ENCODE measurements around the gene TMEM255B.

The TMEM255B gene

DNA sequence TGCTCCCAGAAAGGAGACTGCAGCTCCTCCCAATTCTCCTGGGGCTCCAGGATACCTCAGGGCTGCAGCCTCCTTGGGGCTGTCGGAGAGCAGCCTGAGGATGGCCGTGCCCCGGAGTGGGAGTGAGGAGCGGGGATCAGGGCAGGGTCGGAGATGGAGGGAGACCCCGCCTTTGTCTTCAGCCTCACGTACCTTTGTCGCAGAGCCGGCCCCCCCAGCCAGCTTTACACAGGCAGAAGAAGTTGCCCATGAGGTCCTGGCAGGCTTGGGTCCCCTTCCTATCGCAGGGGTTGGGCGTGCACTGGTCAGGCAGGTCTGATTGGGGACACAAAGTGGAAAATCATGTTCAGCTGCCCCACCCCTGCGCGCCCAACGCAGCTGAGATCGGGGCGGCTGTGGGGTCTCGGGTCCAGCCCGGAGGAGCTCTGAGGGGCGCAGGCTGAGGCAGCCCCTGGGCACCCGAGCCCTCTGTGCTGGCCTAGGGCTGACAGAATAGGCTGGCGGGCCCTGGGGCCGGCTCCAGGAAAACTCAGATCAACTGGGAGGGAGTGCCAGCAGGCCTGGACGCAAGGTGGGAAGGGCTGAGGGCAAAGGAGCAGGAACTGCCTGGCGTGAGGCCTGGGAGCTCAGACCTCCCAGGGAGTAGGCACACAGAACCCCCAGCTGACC lies 80.6 kb downstream of the TMEM255B start:
- no peak for DNase-seq

DNA sequence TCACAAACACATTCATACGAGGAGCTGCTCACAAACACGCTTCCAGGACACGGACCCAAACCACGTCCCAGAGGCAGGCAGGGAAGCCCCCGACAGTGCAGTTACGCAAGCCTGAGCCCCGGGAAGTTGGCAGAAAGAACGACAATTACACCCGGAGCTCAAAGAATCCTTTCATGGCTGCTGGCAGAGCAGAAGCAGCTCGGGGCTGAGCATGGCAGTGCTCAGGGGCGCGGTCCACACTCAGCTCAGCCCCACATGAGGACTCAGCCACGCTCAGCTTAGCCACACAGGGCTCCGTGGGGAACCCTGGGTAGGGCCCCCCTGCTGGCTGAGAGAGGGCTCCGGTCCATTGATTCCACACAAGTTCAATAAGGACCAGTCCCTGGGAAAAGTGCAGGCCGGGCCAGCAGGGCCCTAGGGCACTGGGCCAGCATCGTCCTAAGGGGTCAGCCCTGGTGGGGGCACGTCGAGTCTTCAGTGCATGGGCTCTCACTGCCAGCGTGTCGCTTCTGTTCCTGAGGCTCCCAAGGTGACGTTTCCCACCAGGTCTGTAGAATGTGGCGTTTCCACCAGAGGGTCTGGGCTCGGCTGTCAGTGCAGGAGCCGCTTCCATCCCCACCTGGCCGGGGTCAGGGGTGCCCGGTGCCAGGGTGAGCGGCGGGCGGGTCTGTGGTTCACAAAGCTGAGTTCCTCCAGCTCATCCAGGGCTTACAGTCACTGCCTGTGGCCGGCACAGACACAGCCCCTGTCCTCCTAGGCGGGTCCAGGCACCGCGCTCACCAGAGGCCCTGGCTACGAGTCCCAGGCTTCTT lies 81.7 kb downstream of the TMEM255B start:
- DNase-seq, result no peak

DNA sequence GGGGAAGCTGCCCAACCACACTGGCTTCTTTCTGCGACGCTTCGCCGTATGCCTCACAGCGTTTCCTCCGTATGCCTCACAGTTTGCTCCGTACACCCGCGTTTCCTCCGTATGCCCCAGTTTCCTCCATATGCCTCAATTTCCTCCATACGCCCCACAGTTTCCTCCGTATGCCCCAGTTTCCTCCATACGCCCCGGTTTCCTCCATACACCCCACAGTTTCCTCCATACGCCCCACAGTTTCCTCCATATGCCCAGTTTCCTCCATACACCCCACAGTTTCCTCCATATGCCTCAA lies 82.3 kb downstream of the TMEM255B start:
- peak; percentile 34 for DNase-seq

DNA sequence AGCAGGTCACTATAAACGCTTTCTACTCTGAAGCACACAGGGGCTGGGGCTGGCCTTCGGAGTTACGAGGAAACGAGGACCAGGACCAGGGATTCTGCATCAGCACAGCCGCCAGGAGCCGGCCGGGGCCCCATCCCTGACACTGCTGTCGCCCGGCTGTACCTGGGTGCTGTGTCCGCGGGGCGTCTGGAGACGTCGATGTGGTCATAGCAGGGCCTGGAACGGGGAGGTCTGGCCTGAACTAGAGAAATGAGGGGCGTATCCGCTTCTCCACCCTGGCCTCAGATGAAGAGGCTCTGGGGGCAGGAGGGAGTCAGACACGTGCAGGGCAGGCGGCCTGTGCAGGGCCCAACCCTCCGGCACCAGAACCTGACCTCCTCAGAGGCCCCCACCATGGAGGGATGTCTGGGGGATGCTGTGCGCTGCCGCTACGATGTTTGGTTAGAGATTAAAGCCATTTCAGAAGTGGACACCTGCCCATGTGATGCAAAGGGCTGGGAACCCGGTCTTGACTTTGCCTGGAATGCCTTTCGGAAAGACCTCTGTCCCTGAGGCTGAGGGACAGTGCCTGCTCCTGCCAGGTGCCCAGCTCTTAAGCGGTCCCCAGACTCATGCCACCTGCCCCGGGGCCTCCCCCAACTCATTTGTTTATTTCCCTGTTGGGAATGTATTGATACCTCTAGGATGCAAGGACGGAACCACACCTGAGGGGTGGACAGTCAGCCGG lies 83.5 kb downstream of the TMEM255B start:
- DNase-seq, result no peak

DNA sequence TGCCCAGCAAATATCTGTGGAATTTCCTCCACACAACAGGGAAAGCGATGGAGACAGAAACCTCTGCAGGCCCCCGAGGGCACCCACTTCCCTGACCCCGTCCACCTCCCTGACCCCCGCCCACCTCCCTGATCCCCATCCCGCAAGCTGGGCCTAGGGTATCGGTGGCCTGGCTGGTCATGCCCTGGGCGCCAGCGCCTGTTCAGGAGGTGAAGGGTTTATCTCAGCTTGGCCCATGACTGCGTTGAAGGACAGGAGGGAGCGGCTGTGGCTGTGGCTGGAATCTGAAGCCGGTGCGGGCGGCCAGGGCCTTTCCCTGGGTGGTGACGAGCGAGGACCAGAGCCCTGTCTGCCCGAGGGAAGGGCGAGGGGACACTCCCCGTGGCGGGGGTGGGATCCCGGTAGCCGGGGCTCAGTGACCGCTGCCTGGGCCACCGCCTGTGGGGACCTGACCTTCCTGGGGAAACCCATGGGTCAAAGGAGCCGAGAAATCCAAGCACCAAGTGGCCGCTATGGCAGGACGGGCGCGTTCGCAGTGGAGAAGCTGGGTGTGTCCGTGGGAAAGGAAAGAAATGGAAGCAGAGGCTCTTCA lies 84.1 kb downstream of the TMEM255B start:
- DNase-seq, result no peak

DNA sequence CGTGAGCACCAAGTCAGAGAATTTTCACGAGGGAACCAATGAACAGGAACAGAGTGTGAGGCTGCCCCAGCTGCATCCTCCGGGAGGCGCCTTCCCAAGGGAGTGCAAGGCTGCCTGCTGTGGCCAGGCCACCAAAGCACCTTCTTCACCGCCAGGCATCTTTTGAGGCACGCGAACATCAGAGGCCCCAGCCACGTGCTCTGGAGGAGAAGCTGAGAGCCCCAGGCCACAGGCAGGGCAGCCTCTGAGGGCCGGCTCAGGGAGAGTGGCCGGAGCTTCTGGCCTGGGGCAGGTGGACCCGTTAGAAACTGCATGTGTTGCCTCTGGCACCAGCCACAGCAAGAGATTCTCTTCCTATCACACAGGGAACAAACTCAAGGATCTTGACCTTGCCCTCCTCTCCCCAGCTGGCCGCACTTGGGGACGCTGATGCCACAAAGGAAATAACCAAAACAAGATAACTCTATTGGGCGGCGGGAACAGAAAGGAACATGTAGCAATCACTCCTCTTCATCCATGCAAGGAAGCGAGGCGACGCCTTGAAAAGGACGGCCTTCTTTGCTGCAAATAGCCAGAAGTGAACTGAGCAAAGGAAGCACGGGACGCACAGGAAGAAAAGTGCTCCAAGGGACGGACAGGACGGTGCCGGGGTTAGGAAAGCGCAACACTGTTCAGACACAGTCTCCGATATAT lies 85.0 kb downstream of the TMEM255B start:
- DNase-seq, result no peak

DNA sequence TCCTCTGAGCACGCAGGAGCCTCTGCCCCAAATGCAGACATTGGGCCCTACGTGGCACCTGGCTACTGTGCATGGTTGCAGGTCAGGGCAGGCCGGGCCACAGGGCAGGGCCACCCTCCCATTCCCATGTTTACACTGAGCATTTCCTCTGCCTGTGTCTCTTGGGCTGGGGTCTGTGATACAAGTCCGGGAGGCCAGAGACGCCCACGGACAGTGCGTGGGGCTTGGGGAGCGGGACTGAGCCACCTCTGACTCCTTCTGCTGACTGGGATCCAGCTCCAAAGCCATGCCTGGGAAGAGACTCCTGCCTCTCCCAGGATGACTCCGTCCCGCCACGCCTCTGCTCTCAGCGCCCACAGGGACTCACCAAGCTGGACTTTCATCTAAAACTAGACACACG lies 86.0 kb downstream of the TMEM255B start:
- DNase-seq, result no peak

DNA sequence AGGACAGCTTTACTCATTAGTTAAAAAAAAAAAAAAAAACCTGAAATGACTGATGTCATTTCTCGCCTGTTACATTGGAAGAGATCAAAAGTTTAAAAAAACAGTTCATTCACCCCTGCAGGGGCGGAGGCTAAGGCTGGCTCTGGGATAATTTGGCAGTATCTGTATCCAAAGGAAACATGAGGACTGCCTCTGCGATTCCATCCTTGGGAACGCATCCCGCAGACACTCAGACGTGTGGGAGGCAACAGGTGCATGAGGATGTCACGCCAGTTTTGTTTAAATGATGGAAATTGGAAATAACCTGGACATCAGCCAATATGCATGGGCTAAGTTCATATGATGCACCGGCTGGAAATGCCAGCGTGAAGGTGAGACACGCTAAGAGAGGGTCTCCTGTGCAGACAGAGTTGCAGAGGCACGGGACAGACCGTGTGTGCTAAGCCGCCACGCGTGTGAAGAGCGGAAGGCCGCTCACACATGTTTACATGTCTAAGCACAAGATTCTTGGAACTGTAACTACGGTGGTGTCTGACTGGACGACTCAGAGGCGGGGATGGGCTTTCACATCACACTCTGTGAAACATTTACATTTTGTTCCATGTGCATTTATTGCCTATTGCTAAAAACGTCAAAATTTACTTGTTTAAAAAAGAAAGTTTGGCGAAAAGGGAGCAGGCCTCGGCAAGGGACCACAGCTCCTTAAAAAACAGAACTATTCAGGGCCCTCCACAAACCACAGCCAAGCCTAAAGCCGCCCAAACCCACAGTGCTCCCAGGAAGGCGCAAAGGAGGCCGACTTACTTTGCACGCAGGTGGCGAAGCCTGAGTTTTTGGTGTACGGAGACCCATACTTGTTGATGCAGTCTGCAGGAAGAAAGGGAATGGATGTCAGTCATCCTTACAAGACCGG lies 87.0 kb downstream of the TMEM255B start:
- DNase-seq, result no peak

DNA sequence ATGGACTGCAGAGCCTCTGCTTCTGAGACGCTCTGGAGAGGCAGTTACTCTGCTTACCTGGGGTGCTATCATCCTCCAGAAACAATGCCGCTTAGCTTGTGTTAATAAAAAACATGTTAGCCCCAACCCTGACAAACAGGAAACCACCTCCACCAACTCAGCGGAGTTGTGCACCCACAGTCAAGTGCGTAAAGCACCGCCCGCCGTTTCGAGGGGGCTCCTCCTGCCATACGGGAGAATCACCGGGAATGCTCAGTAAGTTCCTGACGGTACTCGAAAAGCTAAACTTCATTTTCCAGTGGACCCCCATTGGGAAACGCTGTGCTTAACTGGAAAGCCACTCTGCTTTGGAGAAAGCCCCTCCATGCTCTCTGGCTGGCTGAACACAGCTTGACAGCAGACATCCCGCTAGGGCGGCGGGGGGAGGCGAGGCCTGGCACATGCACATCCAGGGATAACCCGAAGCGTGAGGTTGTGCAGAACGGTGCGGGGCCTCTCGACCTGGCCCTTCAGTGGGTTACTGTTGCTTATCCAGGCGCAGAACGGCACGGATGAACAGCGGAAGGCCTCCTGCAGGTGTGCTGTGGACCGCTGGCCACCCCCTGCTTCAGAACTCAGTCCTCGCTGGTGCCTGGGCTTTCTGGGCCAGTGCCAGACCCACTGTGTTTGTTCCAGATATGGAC lies 87.8 kb downstream of the TMEM255B start:
- DNase-seq, result no peak

DNA sequence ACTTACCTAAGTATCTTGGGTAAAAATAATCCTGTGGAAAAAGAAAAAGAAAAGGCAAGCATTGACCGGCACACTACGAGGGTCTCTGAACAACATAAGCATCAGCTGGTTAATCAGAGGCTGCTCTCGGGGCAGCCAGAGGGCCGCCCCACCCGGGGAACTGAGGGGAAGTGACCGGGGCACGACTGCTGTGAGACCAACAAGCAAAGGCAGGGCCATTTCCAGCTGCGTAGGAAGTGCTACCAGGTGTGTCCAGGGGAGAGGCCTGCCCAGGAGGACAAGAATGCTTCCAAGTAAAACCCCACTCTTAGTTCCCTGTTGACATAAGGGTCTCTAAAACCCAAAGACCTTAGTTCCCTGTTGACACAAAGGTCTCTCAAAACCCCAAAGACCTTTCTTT lies 89.0 kb downstream of the TMEM255B start:
- no peak for DNase-seq

DNA sequence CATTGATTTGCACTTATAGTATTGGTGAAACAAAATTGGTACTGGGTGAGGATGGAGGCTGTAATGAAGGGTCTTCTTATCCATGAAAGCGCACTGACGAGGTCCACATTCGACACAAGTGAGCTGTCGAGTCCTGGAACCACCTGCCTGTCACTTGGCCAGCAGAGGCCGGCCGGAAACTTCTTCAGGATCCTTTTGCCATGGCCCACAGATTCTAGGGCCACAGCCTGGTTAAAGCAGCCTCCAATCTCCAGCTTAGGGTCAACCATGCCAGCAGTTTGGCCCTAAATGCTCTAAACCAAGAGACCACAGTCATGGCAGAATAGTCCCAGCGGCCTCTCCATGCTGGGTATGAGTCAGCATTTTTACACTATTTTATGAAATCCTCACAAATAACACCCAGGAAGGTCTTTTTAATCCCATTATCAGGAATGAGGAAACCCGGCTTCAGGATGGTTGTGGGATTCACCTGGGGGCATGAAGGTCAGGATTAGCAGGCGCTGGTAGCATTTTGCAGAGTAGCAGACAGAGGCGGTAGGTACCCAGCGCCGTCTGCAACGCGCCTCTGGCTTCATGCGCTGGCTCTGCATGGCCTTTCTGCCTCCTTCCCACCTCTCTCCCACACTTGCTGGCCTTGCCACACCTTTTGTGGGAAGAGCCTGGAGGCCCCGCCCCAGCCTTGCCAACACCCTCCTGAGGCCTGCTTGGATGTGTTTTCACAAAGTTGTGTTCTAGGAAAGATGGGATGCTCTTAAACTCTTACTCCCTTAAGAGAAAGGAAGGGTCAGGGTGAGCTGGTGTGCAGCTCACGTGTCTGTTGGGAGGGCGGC lies 89.6 kb downstream of the TMEM255B start:
- no peak for DNase-seq

DNA sequence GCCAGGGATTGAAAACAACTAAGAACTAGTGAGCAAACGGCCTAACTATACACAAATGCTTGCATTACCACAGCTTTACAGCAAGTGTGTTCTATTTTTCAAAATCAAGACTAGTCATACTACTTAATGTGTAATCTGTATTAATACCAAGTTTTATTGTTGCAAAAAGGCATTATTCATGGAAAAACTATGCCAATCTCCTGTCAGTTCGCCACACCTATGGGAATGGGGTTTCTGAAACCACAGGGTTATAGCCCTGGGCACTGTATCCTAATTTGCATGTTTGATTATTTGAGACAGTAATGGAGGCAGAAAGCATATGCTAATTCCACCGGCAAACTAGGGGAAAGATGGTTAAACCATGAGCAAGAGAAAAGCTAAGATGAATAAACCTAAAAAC lies 90.5 kb downstream of the TMEM255B start:
- no peak for DNase-seq

DNA sequence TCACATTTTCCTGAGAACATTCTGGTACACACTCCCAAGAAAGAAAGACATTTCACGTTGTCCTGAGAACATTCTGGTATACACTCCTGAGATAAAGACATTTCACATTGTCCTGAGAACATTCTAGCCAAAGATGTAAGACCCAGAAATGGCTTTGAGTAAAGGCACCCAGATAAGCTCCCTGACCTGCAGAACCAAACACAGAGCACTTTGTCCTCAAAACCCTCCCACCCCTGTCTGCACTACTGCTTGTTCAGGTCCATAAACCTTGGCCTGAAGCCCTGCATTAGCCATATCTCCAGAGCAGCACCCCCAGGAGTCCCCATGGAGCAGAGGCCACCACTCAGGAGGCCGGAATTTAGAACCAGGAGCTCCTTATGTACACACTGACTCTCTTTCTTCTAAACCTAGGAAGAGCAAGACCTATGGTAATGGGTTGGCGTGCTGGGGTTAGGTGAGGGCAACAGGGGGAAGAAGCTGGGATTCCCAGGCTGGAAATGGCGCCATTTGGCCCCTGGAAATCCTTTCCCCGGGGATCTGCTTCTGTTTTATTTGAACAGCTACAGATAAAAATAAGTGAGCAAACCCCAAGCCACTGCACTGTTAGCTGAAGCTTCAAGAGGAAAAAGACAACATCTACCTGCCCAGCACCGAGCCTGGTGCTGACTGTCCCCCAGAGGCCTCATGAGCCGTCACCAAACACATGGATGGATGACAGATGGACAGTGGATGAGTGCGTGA lies 91.1 kb downstream of the TMEM255B start:
- DNase-seq, result no peak

DNA sequence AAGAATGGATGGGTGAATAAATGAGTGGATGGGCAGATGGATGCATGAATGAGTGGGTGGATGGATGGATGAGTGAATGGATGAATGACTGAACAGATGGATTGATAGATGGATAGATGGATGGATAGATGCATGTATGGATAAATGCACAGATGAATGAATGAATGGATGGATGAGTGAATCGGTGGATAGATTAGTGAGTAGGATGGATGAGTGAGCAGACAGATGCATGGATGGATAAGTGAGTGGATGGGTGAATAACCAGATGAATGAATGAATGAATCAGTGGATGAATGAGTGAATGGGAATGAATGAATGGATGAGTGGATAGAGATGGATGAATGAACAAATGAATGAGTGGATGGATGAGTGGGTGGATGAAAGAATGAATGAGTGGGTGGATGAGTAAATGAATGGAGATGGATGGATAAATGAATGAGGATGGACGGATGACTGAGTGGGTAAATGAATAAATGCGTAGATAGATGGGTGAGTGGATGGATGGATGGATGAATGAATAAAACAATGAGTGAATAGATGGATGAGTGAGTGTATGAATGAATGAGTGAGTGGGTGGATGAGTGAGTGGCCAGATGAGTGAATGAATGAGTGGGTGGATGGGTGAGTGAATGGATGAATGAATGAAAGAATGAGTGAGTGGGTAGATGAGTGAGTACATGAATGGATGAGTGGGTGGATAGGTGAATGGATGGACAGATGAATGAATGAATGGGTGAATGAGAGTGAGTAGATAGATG lies 91.9 kb downstream of the TMEM255B start:
- DNase-seq, result no peak

DNA sequence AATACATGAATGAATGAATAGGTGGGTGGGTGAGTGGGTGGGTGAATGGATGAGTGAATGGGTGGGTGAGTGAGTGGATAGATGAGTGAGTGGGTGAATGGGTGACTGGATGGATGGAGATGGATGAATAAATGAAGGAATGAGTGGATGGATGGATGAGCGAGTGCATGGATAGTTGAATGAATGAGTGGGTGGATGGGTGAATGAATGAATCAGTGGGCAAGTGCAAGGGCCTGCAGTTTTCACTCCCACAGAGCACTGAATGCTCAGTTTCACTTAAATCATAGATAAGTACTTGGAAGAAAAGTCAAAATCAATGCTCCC lies 92.4 kb downstream of the TMEM255B start:
- no peak for DNase-seq

DNA sequence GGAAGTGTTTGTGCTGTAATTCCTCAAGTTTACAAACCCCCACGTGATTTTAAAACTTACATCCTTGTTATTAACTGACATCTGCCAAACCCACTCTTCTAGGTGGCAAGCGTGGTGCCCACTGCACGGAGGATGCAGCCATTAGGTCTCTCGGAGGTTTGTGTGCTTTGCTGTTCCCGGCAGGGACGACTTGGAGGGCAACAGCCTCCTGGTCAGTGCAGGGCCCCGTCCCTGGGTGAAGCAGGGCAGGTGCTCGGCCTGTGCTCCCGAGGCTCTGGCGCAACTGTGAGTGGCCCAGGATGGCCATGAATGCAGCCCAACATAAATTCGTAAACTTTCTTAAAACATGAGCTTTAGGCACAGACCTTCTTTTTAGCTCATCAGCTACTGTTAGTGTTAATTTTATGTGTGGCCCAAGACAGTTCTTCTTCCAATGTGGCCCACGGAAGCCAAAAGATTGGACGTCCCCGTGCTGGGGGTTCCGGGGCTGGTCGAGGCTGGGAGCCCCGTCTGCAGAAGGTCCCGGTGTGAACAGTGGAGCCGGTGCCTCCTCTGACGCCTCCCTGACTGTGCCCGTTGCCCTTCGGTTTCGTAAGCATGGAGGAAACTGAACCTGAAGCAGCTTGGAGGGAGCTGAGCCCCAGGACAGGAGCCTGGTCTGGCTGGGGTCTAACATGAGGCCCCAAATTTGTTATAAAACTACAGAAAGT lies 93.0 kb downstream of the TMEM255B start:
- DNase-seq, result no peak

DNA sequence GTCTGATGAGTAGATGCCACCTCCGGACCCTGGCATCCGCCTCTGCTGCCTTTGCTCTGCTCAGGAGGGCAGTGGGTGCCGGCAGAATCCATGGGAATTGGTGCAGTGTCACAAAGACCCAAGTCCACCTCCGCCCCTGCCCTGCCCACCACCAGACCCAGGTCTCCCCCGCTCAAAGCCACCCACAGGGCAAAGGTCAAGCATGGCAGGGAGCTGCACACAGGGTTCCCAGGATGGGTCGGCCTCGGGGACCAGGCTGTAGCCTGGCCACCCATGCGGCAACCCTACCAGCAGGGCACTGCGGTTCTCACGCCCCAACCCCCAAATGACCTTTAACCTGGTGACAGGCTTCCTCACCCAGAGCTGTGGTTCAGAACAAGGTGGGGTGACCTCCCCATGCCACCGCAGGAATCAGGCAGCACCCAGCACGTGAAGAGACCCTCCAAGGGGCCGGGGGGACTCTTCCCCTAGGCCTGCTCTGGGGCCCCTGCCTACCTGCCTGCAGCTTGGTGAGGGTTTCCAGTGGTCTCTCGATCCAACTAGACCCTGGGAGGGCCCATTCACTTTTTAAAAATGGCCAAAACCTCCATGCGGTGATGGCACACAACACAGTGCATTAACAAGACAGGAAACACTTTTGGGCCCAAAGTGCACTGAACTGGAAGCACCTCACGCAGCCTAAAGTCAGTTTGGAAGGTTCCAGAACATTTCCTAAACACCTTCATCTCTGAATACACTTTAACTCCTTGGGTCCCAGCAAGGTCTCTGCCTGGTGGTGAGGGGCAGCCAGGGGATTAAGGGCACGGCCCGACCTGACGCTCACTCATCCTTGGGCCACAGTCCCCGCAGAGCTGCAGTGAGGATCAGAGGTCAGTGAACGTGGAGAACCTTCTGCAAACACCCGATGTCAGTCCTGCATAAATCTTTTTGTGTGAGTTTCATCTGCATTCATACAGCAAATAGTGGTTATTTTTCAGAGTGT lies 93.8 kb downstream of the TMEM255B start:
- no peak for DNase-seq

All from GF-D8 (cell line).